IMR-90 (cell line): Measurements from ENCODE around the gene PRKCE. TPM values are rescaled to one million over a fixed set of nuclear protein-coding genes. Genes with fewer than 3 reads are reported as not detected.

Experiments used
- ATAC-seq: fragments of 200-7000 bp; cut with Tn5 transposase; 2 replicates; pipeline ENCODE4 v1.9.1; 2020; ENCODE audit warnings: low read depth, mild to moderate bottlenecking, moderate library complexity
- BruUV-seq: library from RNA; stranded (reverse); fragments of 400-500 nt; replicated peaks from 2 replicates; lab custom pipeline; 2021; lab: Mats Ljungman, UMichigan
- CTCF ChIA-PET: fragments of 300-600 bp; formaldehyde crosslinking; extraction: SDS; loops from one replicate; lab custom pipeline; 2021; ENCODE audit warnings: antibody characterized with exemption; lab: Yijun Ruan, JAX
- POLR2A ChIA-PET: fragments of 300-600 bp; sonication (Branson Sonifier 250); formaldehyde crosslinking; loops from one replicate; lab custom pipeline; 2022; ENCODE audit warnings: antibody characterized with exemption; ENCODE audit not compliant: unreplicated experiment; lab: Charles Lee
- DNase-seq: peaks from one replicate; pipeline ENCODE4 v3.0.0; 2013
- H2AFZ ChIP-seq: replicated peaks from 2 replicates; pipeline ENCODE3; 2013; ENCODE audit warnings: low read length, mild to moderate bottlenecking; ENCODE audit not compliant: poor library complexity
- H2AK5ac ChIP-seq: 2 replicates; pipeline ENCODE4 v1.6.1; 2013; ENCODE audit warnings: low read depth, low read length, inconsistent platforms
- H2AK9ac ChIP-seq: replicated peaks from 2 replicates; pipeline ENCODE3; 2013; ENCODE audit warnings: mild to moderate bottlenecking, low read depth, low read length, moderate library complexity; ENCODE audit not compliant: poor library complexity
- H2BK120ac ChIP-seq: 2 replicates; pipeline ENCODE4 v1.6.1; 2013; ENCODE audit warnings: low read depth, low read length, inconsistent platforms
- H2BK15ac ChIP-seq: 3 replicates; pipeline ENCODE4 v1.6.1; 2013; ENCODE audit warnings: low read depth, low read length, inconsistent platforms
- H2BK20ac ChIP-seq: 2 replicates; pipeline ENCODE4 v1.6.1; 2013; ENCODE audit warnings: low read depth, mild to moderate bottlenecking, inconsistent platforms, low read length, moderate library complexity
- H2BK5ac ChIP-seq: 2 replicates; pipeline ENCODE4 v1.6.1; 2013; ENCODE audit warnings: mild to moderate bottlenecking, low read depth, low read length, inconsistent platforms; ENCODE audit not compliant: poor library complexity, severe bottlenecking
- H3K14ac ChIP-seq: replicated peaks from 2 replicates; pipeline ENCODE4 v1.6.1; 2013; ENCODE audit warnings: low read depth, low read length, inconsistent platforms
- H3K18ac ChIP-seq: 2 replicates; pipeline ENCODE4 v1.6.1; 2013; ENCODE audit warnings: low read depth, low read length, control low read depth
- H3K23ac ChIP-seq: 2 replicates; pipeline ENCODE4 v1.6.1; 2013; ENCODE audit warnings: low read depth, low read length, inconsistent platforms
- H3K27ac ChIP-seq: 2 replicates; pipeline ENCODE4 v1.5.1; 2013; ENCODE audit warnings: mild to moderate bottlenecking, control low read depth, low read length; ENCODE audit not compliant: insufficient read depth
- H3K27me3 ChIP-seq: 2 replicates; pipeline ENCODE4 v1.6.1; 2013; ENCODE audit warnings: low read length; ENCODE audit not compliant: control insufficient read depth, insufficient read depth
- H3K36me3 ChIP-seq: 2 replicates; pipeline ENCODE4 v1.6.1; 2013; ENCODE audit warnings: low read length, mixed read lengths; ENCODE audit not compliant: control insufficient read depth, insufficient read depth
- H3K4ac ChIP-seq: 2 replicates; pipeline ENCODE4 v1.6.1; 2013; ENCODE audit warnings: low read depth, low read length, inconsistent platforms
- H3K4me1 ChIP-seq: 2 replicates; pipeline ENCODE4 v1.6.1; 2013; ENCODE audit warnings: low read length, mixed read lengths; ENCODE audit not compliant: control insufficient read depth, insufficient read depth
- H3K4me2 ChIP-seq: 2 replicates; pipeline ENCODE4 v1.6.1; 2013; ENCODE audit warnings: low read depth, mild to moderate bottlenecking, control low read depth, low read length, moderate library complexity
- H3K4me3 ChIP-seq: 2 replicates; pipeline ENCODE4 v1.5.1; 2013; ENCODE audit warnings: low read depth, mild to moderate bottlenecking, control low read depth, low read length, moderate library complexity; ENCODE audit not compliant: insufficient read depth
- H3K56ac ChIP-seq: 2 replicates; pipeline ENCODE4 v1.6.1; 2013; ENCODE audit warnings: low read length, inconsistent platforms; ENCODE audit not compliant: insufficient read depth; ENCODE audit errors: extremely low read depth
- H3K79me1 ChIP-seq, 2 experiments: 2 replicates each; pipeline ENCODE4 v1.6.1; 2013; ENCODE audit warnings: low read length in 2 of 2, inconsistent platforms in 1 of 2, low read depth in 1 of 2
- H3K9ac ChIP-seq: 2 replicates; pipeline ENCODE4 v1.6.1; 2013; ENCODE audit warnings: low read depth, low read length, control low read depth
- H3K9me1 ChIP-seq: 2 replicates; pipeline ENCODE4 v1.6.1; 2013; ENCODE audit warnings: low read length, inconsistent platforms; ENCODE audit not compliant: insufficient read depth
- H3K9me3 ChIP-seq: 2 replicates; pipeline ENCODE4 v1.6.1; 2013; ENCODE audit warnings: low read length; ENCODE audit not compliant: control insufficient read depth, insufficient read depth
- H4K20me1 ChIP-seq: 2 replicates; pipeline ENCODE4 v1.6.1; 2013; ENCODE audit warnings: low read length, inconsistent platforms; ENCODE audit not compliant: insufficient read depth
- H4K5ac ChIP-seq: 2 replicates; pipeline ENCODE4 v1.6.1; 2013; ENCODE audit warnings: mild to moderate bottlenecking, low read depth, low read length, control low read depth
- H4K8ac ChIP-seq, 2 experiments: 2 replicates each; pipeline ENCODE4 v1.6.1; 2013; ENCODE audit warnings: low read depth in 2 of 2, low read length in 2 of 2, control low read depth in 1 of 2, inconsistent platforms in 1 of 2
- H4K91ac ChIP-seq: 2 replicates; pipeline ENCODE4 v1.6.1; 2013; ENCODE audit warnings: low read depth, low read length, inconsistent platforms; ENCODE audit not compliant: insufficient read depth
- BHLHE40 ChIP-seq: fragments of 150-350 bp; IDR thresholded peaks from 2 replicates; pipeline ENCODE4 v1.6.1; 2016; ENCODE audit warnings: mild to moderate bottlenecking, low read depth, low read length
- CHD1 ChIP-seq: IDR thresholded peaks from 2 replicates; pipeline ENCODE4 v1.6.1; 2012; ENCODE audit warnings: low read depth, low read length, improper control_type of control experiment
- CTCF ChIP-seq: conservative IDR thresholded peaks from 2 replicates; pipeline ENCODE4 v1.5.1; 2012; ENCODE audit warnings: mild to moderate bottlenecking, low read depth, low read length, improper control_type of control experiment
- WGBS, 2 experiments: methylation state at CpG; one replicate each; pipeline versions ENCODE4 v1.1.5 to v1.1.7; 2013; ENCODE audit warnings: missing lambda C conversion rate in 2 of 2; ENCODE audit not compliant: insufficient read length in 1 of 2; ENCODE audit errors: extremely low coverage in 2 of 2; 5-methylcytosine and 5-hydroxymethylcytosine counted together
- dilution Hi-C: fragments of 300-500 bp; cut with HindIII; formaldehyde crosslinking; loops from one replicate; pipeline ENCODE4 v1.14.3; 2018; ENCODE audit warnings: low sequenced_read_pairs; ENCODE audit not compliant: unreplicated experiment
- in situ Hi-C: fragments of 300-500 bp; cut with MboI; formaldehyde crosslinking; loops from 3 replicates; pipeline ENCODE4 v1.14.3; 2019; ENCODE audit warnings: low sequenced_read_pairs, inconsistent platforms, mixed read lengths
- intact Hi-C: fragments of 100-400 bp; cut with micrococcal nuclease; formaldehyde crosslinking; loops from 2 replicates; pipeline ENCODE4 v1.10.0; 2022
- polyA plus RNA-seq, 3 experiments: library from polyadenylated mRNA; depleted of rRNA; stranded (reverse); fragments of >200 nt; gene quantifications; 2 replicates each; pipeline ENCODE4 v1.2.3, GENCODE V29; 2012; ENCODE audit warnings: low replicate concordance in 1 of 3
- total RNA-seq: library from RNA; depleted of rRNA; stranded (reverse); fragments of >200 nt; gene quantifications from 2 replicates; pipeline ENCODE4 v1.2.3, GENCODE V29; 2012

Gene PRKCE
- total and polyA plus RNA-seq, 2 of the 4 experiments (the other 2 are of a cell fraction): 8.1 to 32.4 TPM

GRCh38 chr2:45889053-45889452 lies 237.6 kb downstream of the PRKCE start:
- no peak overlapping the region for H3K56ac ChIP-seq
- in situ Hi-C loops (no loop called here), intact Hi-C loops (loop anchor here (5.0 kb wide), 1 partner anchor 72 kb away; no protein-coding TSS in a partner anchor), dilution Hi-C loops (no loop called here)
- no peak overlapping the region for H3K18ac ChIP-seq
- ATAC-seq (peak; percentile 33), DNase-seq (peak; percentile 52)
- no peak overlapping the region for H3K23ac ChIP-seq
- CTCF ChIA-PET: interaction anchor here (0.5 to 1.9 kb wide), 2 partner anchors 9 to 22 kb away, joined by 3 to 5 read pairs; no protein-coding TSS in a partner anchor
- no peaks in the 10 kb centered on the region for H3K27me3 ChIP-seq
- no peaks in the 10 kb centered on the region for H3K9me3 ChIP-seq
- peaks cover 22% of the 10 kb centered on the region for H3K4me1 ChIP-seq
- no peak overlapping the region for H2BK5ac ChIP-seq
- POLR2A ChIA-PET: no interaction called here
- no peak overlapping the region for H3K27ac ChIP-seq
- H3K4me3 ChIP-seq: no peak overlapping the region
- H4K8ac ChIP-seq: no peak overlapping the region
- no peak overlapping the region for H3K14ac ChIP-seq
- WGBS, 2 experiments: 23% methylated on average over 6 of the region's 8 CpGs; no CpG with 5 or more reads in 1 of the 2 experiments
- H3K9ac ChIP-seq: no peak overlapping the region
- no peak overlapping the region for H2BK15ac ChIP-seq
- no peak overlapping the region for H4K5ac ChIP-seq
- no peak overlapping the region for H2AK9ac ChIP-seq
- no peaks in the 10 kb centered on the region for H4K20me1 ChIP-seq
- no peak overlapping the region for H4K91ac ChIP-seq
- H3K36me3 ChIP-seq: no peaks in the 10 kb centered on the region
- H2AK5ac ChIP-seq: no peak overlapping the region
- TF ChIP-seq BHLHE40 (no peak), CHD1 (no peak), CTCF (0 out of 2 replicates have a peak, but pooled peaks have one; percentile 6)
- no peak overlapping the region for H3K4me2 ChIP-seq
- peaks cover 12% of the 10 kb centered on the region for H3K9me1 ChIP-seq
- no TSS peak for BruUV-seq
- no peak overlapping the region for H2BK20ac ChIP-seq
- H2AFZ ChIP-seq: no peak overlapping the region
- no peak overlapping the region for H2BK120ac ChIP-seq
- peaks cover 0 to 4% of the 10 kb centered on the region in 2 experiments; a peak in 2 of 4 replicates for H3K79me1 ChIP-seq
- H3K4ac ChIP-seq: no peak overlapping the region
